ENCODE results near the gene RUBCNL. TPM values are rescaled to one million over a fixed set of nuclear protein-coding genes. Genes with fewer than 3 reads are reported as not detected.

The RUBCNL gene
- total and polyA plus RNA-seq, 4 donors: 0.36 to 4.2 (median 0.96) TPM

GRCh38 chr13:46315036-46315435, 72.0 kb downstream of the RUBCNL start:
- no peaks in the 10 kb centered on the region for H3K9me3 ChIP-seq (ENCODE audit: control insufficient read depth in 4 of 4, low read length in 3 of 4)
- no peak overlapping the region for H3K27ac ChIP-seq (ENCODE audit: low read depth in 1 of 2, low read length in 2 of 2)
- no peak overlapping the region for H3K9ac ChIP-seq (ENCODE audit: low read depth in 1 of 2, low read length in 2 of 2)
- no peaks in the 10 kb centered on the region for H3K4me1 ChIP-seq (ENCODE audit: control insufficient read depth in 4 of 4, insufficient read depth in 4 of 4, low read length in 3 of 4)
- TF ChIP-seq GABPA (IDR thresholded peaks at IDR 0.05 in 1 of 2, conservative IDR thresholded peaks at IDR 0.05 in 1 of 2) (no peak), EGR1 (IDR thresholded peaks at IDR 0.05; ENCODE audit: low read depth in 2 of 2) (no peak), RXRA (IDR thresholded peaks at IDR 0.05) (no peak), RAD21 (IDR thresholded peaks at IDR 0.05) (no peak), TAF1 (conservative IDR thresholded peaks at IDR 0.05) (no peak), NR2F2 (IDR thresholded peaks at IDR 0.05) (no peak), SP1 (IDR thresholded peaks at IDR 0.05) (no peak), FOXA2 (IDR thresholded peaks at IDR 0.05) (no peak), JUND (IDR thresholded peaks at IDR 0.05) (no peak), FOXA1 (IDR thresholded peaks at IDR 0.05) (no peak), YY1 (IDR thresholded peaks at IDR 0.05) (no peak), HNF4G (IDR thresholded peaks at IDR 0.05) (no peak), MAX (IDR thresholded peaks at IDR 0.05) (no peak), REST (IDR thresholded peaks at IDR 0.05) (no peak), CTCF (IDR thresholded peaks at IDR 0.05; ENCODE audit: low read depth, low read length, missing input control) (no peak), HNF4A (conservative IDR thresholded peaks at IDR 0.05) (no peak), ZBTB33 (IDR thresholded peaks at IDR 0.05) (no peak), ATF3 (IDR thresholded peaks at IDR 0.05) (no peak)
- no peaks in the 10 kb centered on the region for H3K27me3 ChIP-seq (ENCODE audit: control insufficient read depth in 4 of 4, insufficient read depth in 4 of 4, low read length in 3 of 4)
- no peaks in the 10 kb centered on the region for H3K36me3 ChIP-seq (ENCODE audit: control insufficient read depth in 4 of 4, insufficient read depth in 3 of 4, low read depth in 1 of 4, low read length in 3 of 4)
- no peak for DNase-seq (ENCODE audit: low spot score)
- H3K4me3 ChIP-seq (ENCODE audit: low read depth in 1 of 3, low read length in 3 of 3): no peak overlapping the region

Measured in liver (tissue), 9 donors.